OCI-LY3 (cell line): ENCODE data around the gene DENND2C.

Experiments used
- CTCF ChIP-seq: fragments of 200-600, 300-600 bp; sonication (generic); IDR thresholded peaks from 2 replicates; pipeline ENCODE4 v1.5.1; 2014; ENCODE audit warnings: antibody characterized with exemption, low read length, low read depth
- EZH2phosphoT487 ChIP-seq: fragments of 200-600 bp; shearing (Covaris generic); IDR thresholded peaks from 2 replicates; pipeline ENCODE4 v1.6.1; 2018; ENCODE audit warnings: antibody characterized with exemption, mixed run types, low read depth

DNA sequence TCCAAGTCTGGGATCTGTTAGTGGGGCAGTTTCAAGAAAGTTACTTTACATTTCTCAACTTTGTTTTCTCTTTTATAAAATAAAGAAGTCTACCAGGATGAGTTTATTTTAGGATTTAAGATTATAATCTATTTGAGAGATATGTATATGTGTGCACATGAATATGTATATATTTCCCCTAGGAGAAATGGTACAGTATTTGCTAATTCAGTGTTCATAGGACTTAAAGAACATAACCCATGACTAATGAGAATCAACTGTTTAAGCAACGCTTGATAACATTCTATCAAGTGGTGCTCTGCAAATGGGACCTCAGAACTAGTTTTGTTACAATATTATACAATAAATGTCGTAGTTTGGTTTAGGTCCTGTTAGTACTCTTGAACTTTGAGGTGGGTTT lies 95.5 kb downstream of the DENND2C start:
- no peak for TF ChIP-seq CTCF
- no peak for TF ChIP-seq EZH2phosphoT487
